Hepatocyte (in vitro differentiated cells): ENCODE data around the gene CD80.

Source experiments
- CTCF ChIP-seq: fragments of 200-600 bp; sonication (generic); IDR thresholded peaks from 2 replicates; pipeline ENCODE4 v1.5.1; 2016; ENCODE audit warnings: antibody characterized with exemption, mild to moderate bottlenecking; ENCODE audit not compliant: poor library complexity
- EZH2 ChIP-seq: fragments of 200-600 bp; sonication (generic); IDR thresholded peaks from 2 replicates; pipeline ENCODE4 v1.6.1; 2016; ENCODE audit warnings: antibody characterized with exemption, mild to moderate bottlenecking, borderline replicate concordance
- EZH2phosphoT487 ChIP-seq: fragments of 200-600 bp; sonication (generic); IDR thresholded peaks from one replicate; pipeline ENCODE4 v1.6.1; 2018; ENCODE audit warnings: antibody characterized with exemption, mild to moderate bottlenecking, low read depth, moderate library complexity; ENCODE audit not compliant: unreplicated experiment, severe bottlenecking

GRCh38 chr3:119570229-119570628 is 10.8 kb upstream of the CD80 start:
- TF ChIP-seq EZH2phosphoT487 (no peak), CTCF (no peak), EZH2 (no peak)
